ENCODE measurements around the gene PNPLA8. TPM values are rescaled to one million over a fixed set of nuclear protein-coding genes. Genes with fewer than 3 reads are reported as not detected.

The PNPLA8 gene
- total RNA-seq, 2 experiments from 2014 or later = 23.0 to 26.4 TPM

- Histone ChIP-seq H3K4me2 (ENCODE audit: low read length) (no peak overlapping the region), H3K36me3 (ENCODE audit: insufficient read depth, low read length) (no peaks in the 10 kb centered on the region), H2AFZ (ENCODE audit: low read length) (no peak overlapping the region), H3K79me2 (ENCODE audit: insufficient read depth, low read depth, low read length) (no peaks in the 10 kb centered on the region), H4K20me1 (ENCODE audit: insufficient read depth, low read length) (no peaks in the 10 kb centered on the region), H3K27ac (ENCODE audit: low read depth, low read length, poor library complexity, severe bottlenecking) (no peak overlapping the region), H3K9me2 (ENCODE audit: insufficient read depth, low read length) (no peaks in the 10 kb centered on the region), H3K4me1 (ENCODE audit: insufficient read depth, low read length, poor library complexity, severe bottlenecking) (no peaks in the 10 kb centered on the region), H3K9me3 (ENCODE audit: low read length) (no peaks in the 10 kb centered on the region), H3K4me3 (ENCODE audit: low read depth, low read length, poor library complexity, severe bottlenecking) (no peak overlapping the region)
- TF ChIP-seq EZH2phosphoT487 (IDR thresholded peaks at IDR 0.05; ENCODE audit: borderline replicate concordance, low read depth, low read length) (no peak), CTCF (conservative IDR thresholded peaks at IDR 0.05; ENCODE audit: low read length) (peak; percentile 77)
- CTCF ChIA-PET (ENCODE audit: unreplicated experiment) = interaction anchor here (1.3 kb wide), 1 partner anchor 44 kb away, joined by 5 read pairs; no protein-coding TSS in a partner anchor
- no TSS peak for BruUV-seq (replicated peaks)
- DNase-seq (ENCODE audit: low spot score) = peak; percentile 45
- POLR2A ChIA-PET = interaction anchor here (1.0 kb wide), 1 partner anchor 25 kb away, joined by 3 read pairs; no protein-coding TSS in a partner anchor
- intact Hi-C loops (cut with micrococcal nuclease; ENCODE audit: unreplicated experiment) = loop anchor here (2.0 kb wide), 1 partner anchor 44 kb away; no protein-coding TSS in a partner anchor
These were observed 73.2 kb downstream of the PNPLA8 start for GRCh38 chr7:108452707-108453106.

GRCh38 chr7:108451296-108451848 is 74.6 kb downstream of the PNPLA8 start:
- ChIA-PET POLR2A (no interaction called here), CTCF (ENCODE audit: unreplicated experiment) (no interaction called here)
- Histone ChIP-seq H3K79me2 (ENCODE audit: insufficient read depth, low read depth, low read length) (no peaks in the 10 kb centered on the region), H3K9me3 (ENCODE audit: low read length) (no peaks in the 10 kb centered on the region), H3K36me3 (ENCODE audit: insufficient read depth, low read length) (no peaks in the 10 kb centered on the region), H3K9me2 (ENCODE audit: insufficient read depth, low read length) (no peaks in the 10 kb centered on the region), H3K4me2 (ENCODE audit: low read length) (no peak overlapping the region), H2AFZ (ENCODE audit: low read length) (no peak overlapping the region), H3K4me3 (ENCODE audit: low read depth, low read length, poor library complexity, severe bottlenecking) (no peak overlapping the region), H3K4me1 (ENCODE audit: insufficient read depth, low read length, poor library complexity, severe bottlenecking) (no peaks in the 10 kb centered on the region), H3K27ac (ENCODE audit: low read depth, low read length, poor library complexity, severe bottlenecking) (no peak overlapping the region), H4K20me1 (ENCODE audit: insufficient read depth, low read length) (no peaks in the 10 kb centered on the region)
- intact Hi-C loops (cut with micrococcal nuclease; ENCODE audit: unreplicated experiment) = no loop called here
- TF ChIP-seq CTCF (conservative IDR thresholded peaks at IDR 0.05; ENCODE audit: low read length) (no peak), EZH2phosphoT487 (IDR thresholded peaks at IDR 0.05; ENCODE audit: borderline replicate concordance, low read depth, low read length) (no peak)
- DNase-seq (ENCODE audit: low spot score) = no peak
- no TSS peak for BruUV-seq (replicated peaks)

- no peak overlapping the region for H2AFZ ChIP-seq (ENCODE audit: low read length)
- H3K9me2 ChIP-seq (ENCODE audit: insufficient read depth, low read length) = no peaks in the 10 kb centered on the region
- no peaks in the 10 kb centered on the region for H3K4me1 ChIP-seq (ENCODE audit: insufficient read depth, low read length, poor library complexity, severe bottlenecking)
- TF ChIP-seq CTCF (conservative IDR thresholded peaks at IDR 0.05; ENCODE audit: low read length) (no peak), EZH2phosphoT487 (IDR thresholded peaks at IDR 0.05; ENCODE audit: borderline replicate concordance, low read depth, low read length) (no peak)
- no peaks in the 10 kb centered on the region for H3K9me3 ChIP-seq (ENCODE audit: low read length)
- H3K36me3 ChIP-seq (ENCODE audit: insufficient read depth, low read length) = no peaks in the 10 kb centered on the region
- ChIA-PET POLR2A (interaction anchor here (0.6 to 1.2 kb wide), 5 partner anchors 18 to 1268 kb away, joined by 3 to 8 read pairs (median 4); no protein-coding TSS in a partner anchor), CTCF (ENCODE audit: unreplicated experiment) (no interaction called here)
- H3K79me2 ChIP-seq (ENCODE audit: insufficient read depth, low read depth, low read length) = no peaks in the 10 kb centered on the region
- H4K20me1 ChIP-seq (ENCODE audit: insufficient read depth, low read length) = no peaks in the 10 kb centered on the region
- intact Hi-C loops (cut with micrococcal nuclease; ENCODE audit: unreplicated experiment) = no loop called here
- no peak overlapping the region for H3K4me3 ChIP-seq (ENCODE audit: low read depth, low read length, poor library complexity, severe bottlenecking)
- H3K4me2 ChIP-seq (ENCODE audit: low read length) = no peak overlapping the region
- no peak for DNase-seq (ENCODE audit: low spot score)
- no peak overlapping the region for H3K27ac ChIP-seq (ENCODE audit: low read depth, low read length, poor library complexity, severe bottlenecking)
- no TSS peak for BruUV-seq (replicated peaks)
These were observed 75.8 kb downstream of the PNPLA8 start for GRCh38 chr7:108450160-108450559.
